H9 (cell line): Measurements from ENCODE around the gene SMIM10. TPM values are rescaled to one million over a fixed set of nuclear protein-coding genes. Genes with fewer than 3 reads are reported as not detected.
"Not testable (repeated sequence)": the region's sequence is repeated elsewhere in the genome, so short reads cannot be mapped to it uniquely, and the experiment has no call there.

Experiments used
- DNase-seq: peaks from one replicate; pipeline ENCODE4 v3.0.0-alpha.2; 2017
- H2AFZ ChIP-seq: one replicate; pipeline ENCODE4 v1.6.1; 2013; ENCODE audit warnings: mild to moderate bottlenecking, low read length, control low read depth, moderate library complexity
- H2AK5ac ChIP-seq: 2 replicates; pipeline ENCODE4 v1.6.1; 2013; ENCODE audit warnings: low read length, control low read depth, mixed read lengths; ENCODE audit not compliant: insufficient read length
- H2BK120ac ChIP-seq: one replicate; pipeline ENCODE4 v1.6.1; 2013; ENCODE audit warnings: low read depth, mild to moderate bottlenecking, low read length, control low read depth, inconsistent platforms; ENCODE audit not compliant: poor library complexity, severe bottlenecking
- H2BK12ac ChIP-seq: 2 replicates; pipeline ENCODE4 v1.6.1; 2013; ENCODE audit warnings: low read length, control low read depth, mixed read lengths, low read depth; ENCODE audit not compliant: insufficient read length
- H2BK15ac ChIP-seq: 2 replicates; pipeline ENCODE4 v1.6.1; 2013; ENCODE audit warnings: low read depth, low read length, control low read depth
- H2BK20ac ChIP-seq: one replicate; pipeline ENCODE4 v1.6.1; 2013; ENCODE audit warnings: low read depth, mild to moderate bottlenecking, low read length, control low read depth, inconsistent platforms; ENCODE audit not compliant: poor library complexity, severe bottlenecking
- H2BK5ac ChIP-seq: 2 replicates; pipeline ENCODE4 v1.6.1; 2013; ENCODE audit warnings: low read length, control low read depth, mixed read lengths; ENCODE audit not compliant: insufficient read length
- H3K14ac ChIP-seq: 2 replicates; pipeline ENCODE4 v1.6.1; 2013; ENCODE audit warnings: low read length, control low read depth; ENCODE audit not compliant: insufficient read depth
- H3K18ac ChIP-seq: 2 replicates; pipeline ENCODE4 v1.6.1; 2013; ENCODE audit warnings: low read depth, mild to moderate bottlenecking, mixed read lengths, low read length, control low read depth; ENCODE audit not compliant: insufficient read length
- H3K23ac ChIP-seq: 2 replicates; pipeline ENCODE4 v1.6.1; 2013; ENCODE audit warnings: low read length, control low read depth, mixed read lengths, low read depth; ENCODE audit not compliant: insufficient read length
- H3K23me2 ChIP-seq: 2 replicates; pipeline ENCODE4 v1.6.1; 2013; ENCODE audit warnings: low read depth, mild to moderate bottlenecking, mixed read lengths, low read length, control low read depth; ENCODE audit not compliant: insufficient read length, poor library complexity, severe bottlenecking
- H3K27ac ChIP-seq: 2 replicates; pipeline ENCODE4 v1.5.1; 2013; ENCODE audit warnings: low read length, control low read depth, mixed read lengths, low read depth; ENCODE audit not compliant: insufficient read length
- H3K27me3 ChIP-seq: 2 replicates; pipeline ENCODE4 v1.6.1; 2013; ENCODE audit warnings: low read length, control low read depth, inconsistent platforms; ENCODE audit not compliant: insufficient read depth
- H3K4ac ChIP-seq: 2 replicates; pipeline ENCODE4 v1.6.1; 2013; ENCODE audit warnings: low read depth, mild to moderate bottlenecking, control low read depth, inconsistent platforms, low read length, moderate library complexity
- H3K4me1 ChIP-seq: 2 replicates; pipeline ENCODE4 v1.6.1; 2013; ENCODE audit warnings: low read length, control low read depth, inconsistent platforms; ENCODE audit not compliant: insufficient read depth
- H3K4me2 ChIP-seq: 2 replicates; pipeline ENCODE4 v1.6.1; 2013; ENCODE audit warnings: low read length, control low read depth, mixed read lengths; ENCODE audit not compliant: insufficient read length, insufficient read depth
- H3K56ac ChIP-seq: 2 replicates; pipeline ENCODE4 v1.6.1; 2013; ENCODE audit warnings: low read depth, mild to moderate bottlenecking, mixed read lengths, low read length, control low read depth; ENCODE audit not compliant: insufficient read length
- H3K79me1 ChIP-seq: 2 replicates; pipeline ENCODE4 v1.6.1; 2013; ENCODE audit warnings: low read depth, mild to moderate bottlenecking, moderate library complexity, low read length, control low read depth, inconsistent platforms; ENCODE audit not compliant: insufficient read depth, poor library complexity, severe bottlenecking
- H3K79me2 ChIP-seq: 2 replicates; pipeline ENCODE4 v1.6.1; 2013; ENCODE audit warnings: low read length, control low read depth, inconsistent platforms; ENCODE audit not compliant: insufficient read depth
- H3K9ac ChIP-seq: 2 replicates; pipeline ENCODE4 v1.6.1; 2013; ENCODE audit warnings: low read length, control low read depth, mixed read lengths; ENCODE audit not compliant: insufficient read length; ENCODE audit errors: extremely low read depth
- H3K9me3 ChIP-seq: one replicate; pipeline ENCODE4 v1.6.1; 2013; ENCODE audit warnings: low read depth, low read length, inconsistent platforms; ENCODE audit not compliant: control insufficient read depth
- H3T11ph ChIP-seq: one replicate; pipeline ENCODE4 v1.6.1; 2013; ENCODE audit warnings: mild to moderate bottlenecking, low read length, control low read depth, inconsistent platforms
- H4K20me1 ChIP-seq: one replicate; pipeline ENCODE4 v1.6.1; 2013; ENCODE audit not compliant: control insufficient read depth, insufficient read length, insufficient read depth
- H4K5ac ChIP-seq: 2 replicates; pipeline ENCODE4 v1.6.1; 2013; ENCODE audit warnings: low read depth, mild to moderate bottlenecking, mixed read lengths, low read length, control low read depth; ENCODE audit not compliant: insufficient read length
- H4K8ac ChIP-seq: replicated peaks from 2 replicates; pipeline ENCODE4 v1.6.1; 2013; ENCODE audit warnings: low read length, control low read depth, mixed read lengths, low read depth; ENCODE audit not compliant: insufficient read length
- H4K91ac ChIP-seq: 2 replicates; pipeline ENCODE4 v1.6.1; 2013; ENCODE audit warnings: low read depth, mild to moderate bottlenecking, moderate library complexity, mixed read lengths, low read length, control low read depth; ENCODE audit not compliant: insufficient read length
- H3K27ac Mint-ChIP-seq, 3 experiments: 2 replicates in 2 of 3; 3 replicates in 1 of 3; pipeline ENCODE4 v1.8.0; 2020 to 2021; ENCODE audit warnings: mixed read lengths in 3 of 3, mild to moderate bottlenecking in 1 of 3, moderate library complexity in 1 of 3
- H3K27me3 Mint-ChIP-seq: 2 replicates; pipeline ENCODE4 v1.8.0; 2021; ENCODE audit warnings: low read depth, mild to moderate bottlenecking, moderate library complexity, mixed read lengths
- H3K36me3 Mint-ChIP-seq, 3 experiments: 2 replicates in 2 of 3; 3 replicates in 1 of 3; pipeline ENCODE4 v1.8.0; 2020 to 2021; ENCODE audit warnings: low read depth in 3 of 3, mixed read lengths in 3 of 3; ENCODE audit not compliant: insufficient read depth in 1 of 3
- H3K4me1 Mint-ChIP-seq, 2 experiments: 2 replicates each; pipeline ENCODE4 v1.8.0; 2020; ENCODE audit warnings: mixed read lengths in 2 of 2
- H3K4me3 Mint-ChIP-seq, 2 experiments: 2 replicates in 1 of 2; 3 replicates in 1 of 2; pipeline ENCODE4 v1.8.0; 2020 to 2021; ENCODE audit warnings: mild to moderate bottlenecking in 2 of 2, mixed read lengths in 2 of 2, moderate library complexity in 1 of 2
- H3K9me3 Mint-ChIP-seq, 2 experiments: 2 replicates in 1 of 2; 3 replicates in 1 of 2; pipeline ENCODE4 v1.8.0; 2020; ENCODE audit warnings: mild to moderate bottlenecking in 2 of 2, mixed read lengths in 2 of 2, moderate library complexity in 1 of 2
- CTCF ChIP-seq: fragments of 200-600 bp; sonication (generic); conservative IDR thresholded peaks from 3 replicates; pipeline ENCODE4 v1.8.0; 2021; ENCODE audit warnings: antibody characterized with exemption, mild to moderate bottlenecking
- WGBS: extraction: QIAGEN DNeasy Blood & Tissue Kit; methylation state at CpG from one replicate; pipeline ENCODE4 v1.1.7; 2013; ENCODE audit warnings: missing lambda C conversion rate, low lambda C conversion rate, mixed read lengths; ENCODE audit not compliant: insufficient read length; ENCODE audit errors: extremely low coverage; 5-methylcytosine and 5-hydroxymethylcytosine counted together
- long read RNA-seq: library from polyadenylated mRNA; unstranded; transcript quantifications from one replicate; pipeline ENCODE4 v2.0.0, GENCODE V29; 2020
- total RNA-seq: library from RNA; stranded (reverse); gene quantifications from 2 replicates; pipeline ENCODE4 v1.2.1, GENCODE V29; 2021

SMIM10 gene
- total RNA-seq, result 1.1 and 1.2 TPM in 2 replicates
- long read RNA-seq, partial matches to known transcripts, result 0 of 1 reads
- long read RNA-seq, other reads (novel, unspliced or antisense), result 0 of 1 reads

DNA sequence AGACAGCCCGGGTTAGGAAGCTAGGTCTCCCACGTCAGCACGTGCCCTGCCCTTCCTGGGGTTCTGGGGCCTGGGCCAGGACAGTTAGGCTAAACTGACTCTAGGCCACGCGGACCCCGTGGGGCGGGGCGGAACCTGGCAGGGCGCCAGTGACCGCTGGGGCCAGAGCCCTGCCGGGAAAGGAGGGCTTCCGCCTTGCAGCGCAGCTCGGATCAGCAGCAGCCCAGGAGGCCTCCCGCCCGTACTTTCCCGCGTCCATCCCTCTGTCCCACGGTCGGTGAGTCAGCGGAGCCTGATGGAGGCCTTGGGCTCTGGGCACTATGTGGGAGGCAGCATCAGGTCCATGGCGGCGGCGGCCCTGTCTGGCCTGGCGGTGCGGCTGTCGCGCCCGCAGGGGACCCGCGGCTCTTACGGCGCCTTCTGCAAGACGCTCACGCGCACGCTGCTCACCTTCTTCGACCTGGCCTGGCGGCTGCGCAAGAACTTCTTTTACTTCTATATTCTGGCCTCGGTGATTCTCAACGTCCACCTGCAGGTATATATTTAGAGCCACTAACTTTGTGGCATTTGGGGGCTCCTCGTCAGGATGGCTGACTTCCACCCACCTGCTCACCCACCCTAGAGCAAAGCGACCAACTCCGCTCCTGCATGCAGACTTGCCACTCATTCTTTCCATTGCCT lies at the start of gene SMIM10:
Gene SMIM10, plus strand, starts transcription at position 191 of the 681 bp plus-strand sequence. Its CDS starts 105 bp downstream, at position 296.
- Histone ChIP-seq H2AFZ (no peak within 1 kb of the TSS), H3K9ac (no peak within 1 kb of the TSS), H3K79me1 (no peaks in the 10 kb centered on the region), H3K9me3 (peaks cover 14% of the 10 kb centered on the region), H4K5ac (no peak within 1 kb of the TSS), H3K27me3 (no peaks in the 10 kb centered on the region), H3K56ac (no peak within 1 kb of the TSS), H2BK12ac (no peak within 1 kb of the TSS), H4K91ac (no peak within 1 kb of the TSS), H3K23ac (no peak within 1 kb of the TSS), H4K20me1 (no peaks in the 10 kb centered on the region), H3K14ac (peak within 1 kb of the TSS; percentile 76), H3K4ac (no peak within 1 kb of the TSS), H3K4me2 (peak within 1 kb of the TSS; percentile 42), H2BK15ac (no peak within 1 kb of the TSS), H3K4me1 (no peaks in the 10 kb centered on the region), H3K18ac (no peak within 1 kb of the TSS), H3K79me2 (no peaks in the 10 kb centered on the region), H2BK5ac (no peak within 1 kb of the TSS), H2BK20ac (no peak within 1 kb of the TSS), H3T11ph (no peak within 1 kb of the TSS), H3K27ac (no peak within 1 kb of the TSS), H2AK5ac (no peak within 1 kb of the TSS), H3K23me2 (no peaks in the 10 kb centered on the region), H4K8ac (no peak within 1 kb of the TSS), H2BK120ac (no peak within 1 kb of the TSS)
- H3K36me3 Mint-ChIP-seq, result peaks cover 0 to 3% (median 0%) of the 10 kb centered on the region in 3 experiments; a peak in 1 of 7 replicates
- DNase-seq, result peak; percentile 45
- no CpG with 5 or more reads among the region's 45 CpGs for WGBS
- no peak for TF ChIP-seq CTCF
- peaks cover 12% of the 10 kb centered on the region for H3K27me3 Mint-ChIP-seq
- H3K9me3 Mint-ChIP-seq, result peaks cover 6 to 53% of the 10 kb centered on the region in 2 experiments
- no peak within 1 kb of the TSS for H3K27ac Mint-ChIP-seq
- peak within 1 kb of the TSS; percentile 66 to 74 for H3K4me3 Mint-ChIP-seq
- peaks cover 4 to 11% of the 10 kb centered on the region in 2 experiments for H3K4me1 Mint-ChIP-seq

GRCh38 chrX:134946364-134946763 lies 44.4 kb upstream of the SMIM10 start:
- peak overlapping the region; percentile 51 for H3K27ac ChIP-seq
- H2AK5ac ChIP-seq, H2BK5ac ChIP-seq, H3K23ac ChIP-seq, H3K9ac ChIP-seq, H4K8ac ChIP-seq, H3K4ac ChIP-seq, H3K18ac ChIP-seq, H3K79me1 ChIP-seq, H2BK20ac ChIP-seq, H3K27me3 Mint-ChIP-seq, H2AFZ ChIP-seq, H4K5ac ChIP-seq, H2BK120ac ChIP-seq, H3K4me1 ChIP-seq, H3T11ph ChIP-seq, H3K79me2 ChIP-seq, H3K14ac ChIP-seq, H3K9me3 ChIP-seq, H4K20me1 ChIP-seq, H3K27me3 ChIP-seq, H3K4me2 ChIP-seq, H3K23me2 ChIP-seq, H3K56ac ChIP-seq, H2BK15ac ChIP-seq, H4K91ac ChIP-seq, H2BK12ac ChIP-seq: not testable (repeated sequence)
- peaks cover 15 to 72% of the 10 kb centered on the region in 2 experiments for H3K9me3 Mint-ChIP-seq
- H3K27ac Mint-ChIP-seq, result peak overlapping the region; percentile 24 to 94 (median 80); a peak in 6 of 7 replicates
- peak overlapping the region; percentile 32 to 66 for H3K4me3 Mint-ChIP-seq
- DNase-seq, result peak; percentile 38
- peaks cover 26 to 30% of the 10 kb centered on the region in 2 experiments for H3K4me1 Mint-ChIP-seq
- peaks cover 0 to 15% (median 6%) of the 10 kb centered on the region in 3 experiments; a peak in 5 of 7 replicates for H3K36me3 Mint-ChIP-seq
- WGBS, result no CpG with 5 or more reads among the region's 6 CpGs
